Retinal pigment epithelial cell (primary cell): ENCODE measurements around the gene QKI.
"Not testable (repeated sequence)": the region's sequence is repeated elsewhere in the genome, so short reads cannot be mapped to it uniquely, and the experiment has no call there.

Experiments used
- DNase-seq: peaks from one replicate; pipeline ENCODE4 v3.0.0-alpha.2; 2010; ENCODE audit warnings: low read depth
- H3K4me3 ChIP-seq: 2 replicates; pipeline ENCODE4 v1.5.1; 2011; ENCODE audit warnings: mild to moderate bottlenecking, low read length, control low read depth, moderate library complexity
- TF ChIP-seq, protein P1 (sequence below): conservative IDR thresholded peaks from 2 replicates; pipeline ENCODE4 v1.5.1; 2011; ENCODE audit warnings: low read depth, low read length, control low read depth, inconsistent platforms

QKI gene

DNA sequence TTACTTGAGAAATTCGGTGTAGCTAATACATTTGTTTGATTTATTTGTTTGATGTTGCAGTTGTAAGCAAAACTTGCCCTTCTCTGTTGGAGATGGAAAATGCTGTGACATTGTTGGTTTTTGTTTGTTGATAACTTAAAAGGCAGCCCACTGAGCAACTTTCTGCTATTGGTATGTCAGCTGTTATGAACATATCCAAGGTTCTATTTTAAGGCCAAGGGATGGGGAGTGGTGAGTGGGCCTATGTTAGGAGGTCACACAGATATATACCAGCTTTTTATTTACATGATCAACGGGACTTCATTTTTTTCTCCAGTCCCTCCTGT, 5.7 kb downstream of the QKI start:
- no peak overlapping the region for H3K4me3 ChIP-seq
- DNase-seq, result no peak
- TF ChIP-seq, protein P1, sequence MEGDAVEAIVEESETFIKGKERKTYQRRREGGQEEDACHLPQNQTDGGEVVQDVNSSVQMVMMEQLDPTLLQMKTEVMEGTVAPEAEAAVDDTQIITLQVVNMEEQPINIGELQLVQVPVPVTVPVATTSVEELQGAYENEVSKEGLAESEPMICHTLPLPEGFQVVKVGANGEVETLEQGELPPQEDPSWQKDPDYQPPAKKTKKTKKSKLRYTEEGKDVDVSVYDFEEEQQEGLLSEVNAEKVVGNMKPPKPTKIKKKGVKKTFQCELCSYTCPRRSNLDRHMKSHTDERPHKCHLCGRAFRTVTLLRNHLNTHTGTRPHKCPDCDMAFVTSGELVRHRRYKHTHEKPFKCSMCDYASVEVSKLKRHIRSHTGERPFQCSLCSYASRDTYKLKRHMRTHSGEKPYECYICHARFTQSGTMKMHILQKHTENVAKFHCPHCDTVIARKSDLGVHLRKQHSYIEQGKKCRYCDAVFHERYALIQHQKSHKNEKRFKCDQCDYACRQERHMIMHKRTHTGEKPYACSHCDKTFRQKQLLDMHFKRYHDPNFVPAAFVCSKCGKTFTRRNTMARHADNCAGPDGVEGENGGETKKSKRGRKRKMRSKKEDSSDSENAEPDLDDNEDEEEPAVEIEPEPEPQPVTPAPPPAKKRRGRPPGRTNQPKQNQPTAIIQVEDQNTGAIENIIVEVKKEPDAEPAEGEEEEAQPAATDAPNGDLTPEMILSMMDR, result no peak

DNA sequence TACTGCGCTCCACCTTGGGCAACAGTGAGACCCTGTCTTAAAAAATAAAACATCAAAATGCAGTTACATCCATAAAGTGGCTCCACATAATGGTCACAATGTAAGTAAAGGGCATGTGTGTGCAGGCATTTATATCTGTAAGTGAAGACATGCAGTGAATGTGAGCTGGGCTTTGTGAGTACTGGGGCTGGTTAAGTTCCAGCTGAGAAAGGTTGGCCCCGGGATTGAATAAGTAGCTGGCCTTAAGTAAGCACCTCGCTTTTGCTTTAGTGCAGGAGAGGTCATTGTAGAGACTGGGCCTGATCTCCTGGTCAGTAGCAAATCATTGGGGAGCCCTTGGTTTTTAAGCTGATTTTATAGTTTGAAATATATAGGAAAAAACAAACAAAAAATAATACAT, 8.0 kb downstream of the QKI start:
- no peak overlapping the region for H3K4me3 ChIP-seq
- DNase-seq, result no peak
- TF ChIP-seq, protein P1, result no peak

DNA sequence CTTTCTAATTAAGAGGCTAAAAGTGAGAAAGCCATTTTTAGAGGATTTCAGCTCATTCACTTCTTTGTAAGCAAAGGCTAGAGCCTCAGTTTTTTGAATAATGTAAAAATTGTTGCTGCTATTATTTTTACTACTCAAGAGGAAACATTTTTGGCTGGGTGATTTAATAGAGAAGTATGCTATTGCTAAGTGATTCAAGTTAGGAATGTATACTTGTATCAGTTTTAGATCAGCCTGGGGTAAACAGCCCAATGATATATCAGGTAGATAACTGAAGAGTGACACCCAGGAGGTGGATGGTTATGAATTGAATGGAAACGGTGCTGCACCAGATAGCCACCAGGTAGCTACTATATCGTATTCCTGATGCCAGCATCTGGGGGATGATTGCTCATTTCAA, 9.2 kb downstream of the QKI start:
- TF ChIP-seq, protein P1, result no peak
- no peak for DNase-seq
- H3K4me3 ChIP-seq, result no peak overlapping the region

DNA sequence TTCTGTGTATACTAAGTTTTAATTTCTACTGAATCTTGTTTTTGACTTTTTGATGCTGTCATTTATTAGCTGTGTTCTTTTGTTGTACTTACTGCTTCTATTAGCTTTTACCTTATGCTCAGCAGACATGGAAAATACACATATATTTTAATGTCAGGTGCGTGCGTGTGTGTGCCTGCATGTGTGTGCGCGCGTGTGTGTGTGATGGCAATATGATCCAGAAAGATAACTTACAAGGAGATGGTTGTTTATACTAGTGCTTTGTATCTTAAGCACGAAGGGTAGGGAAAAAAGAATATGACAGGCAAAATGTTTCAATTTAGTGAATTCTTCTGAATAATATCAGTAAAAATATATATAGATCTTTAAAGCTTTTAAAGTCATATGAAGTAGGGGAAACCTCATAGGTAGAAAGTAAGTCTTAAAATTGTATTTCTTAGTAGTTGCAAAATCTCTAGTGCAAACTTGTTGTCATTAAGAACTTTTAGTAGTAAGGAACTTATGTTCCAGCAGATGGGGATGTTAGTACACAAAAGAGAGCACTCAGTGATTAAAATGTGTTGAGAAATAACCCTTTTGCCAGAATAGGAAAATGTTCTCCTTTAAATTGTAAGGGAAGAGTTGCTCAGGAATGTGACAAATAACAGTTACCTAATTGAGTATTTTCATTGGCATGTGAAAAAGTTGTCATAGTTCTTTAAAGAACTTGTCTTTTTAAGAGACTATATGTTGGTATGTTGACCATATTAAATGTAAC, 13.2 kb downstream of the QKI start:
- no peak for DNase-seq
- TF ChIP-seq, protein P1, result peak; percentile 36
- H3K4me3 ChIP-seq, result no peak overlapping the region

DNA sequence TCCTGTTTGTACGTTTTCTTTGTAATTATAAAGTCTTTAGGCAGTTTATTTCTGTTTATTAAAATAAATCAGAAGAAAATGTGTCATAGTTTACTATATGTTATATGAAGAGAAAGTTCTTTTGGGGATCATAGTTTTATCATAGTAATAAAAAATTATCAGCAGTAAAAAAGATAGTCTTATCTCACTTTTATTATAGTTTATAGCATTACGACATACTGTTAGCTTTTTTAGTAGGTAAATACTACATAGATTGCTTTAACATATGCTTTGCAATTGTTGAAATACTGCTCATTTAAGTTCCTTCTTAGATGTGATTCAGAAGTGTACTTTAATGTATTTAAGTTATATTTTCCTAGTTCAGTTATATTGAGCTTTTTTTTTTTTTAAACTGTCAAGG, 13.9 kb downstream of the QKI start:
- H3K4me3 ChIP-seq, result no peak overlapping the region
- no peak for DNase-seq
- TF ChIP-seq, protein P1, result no peak

DNA sequence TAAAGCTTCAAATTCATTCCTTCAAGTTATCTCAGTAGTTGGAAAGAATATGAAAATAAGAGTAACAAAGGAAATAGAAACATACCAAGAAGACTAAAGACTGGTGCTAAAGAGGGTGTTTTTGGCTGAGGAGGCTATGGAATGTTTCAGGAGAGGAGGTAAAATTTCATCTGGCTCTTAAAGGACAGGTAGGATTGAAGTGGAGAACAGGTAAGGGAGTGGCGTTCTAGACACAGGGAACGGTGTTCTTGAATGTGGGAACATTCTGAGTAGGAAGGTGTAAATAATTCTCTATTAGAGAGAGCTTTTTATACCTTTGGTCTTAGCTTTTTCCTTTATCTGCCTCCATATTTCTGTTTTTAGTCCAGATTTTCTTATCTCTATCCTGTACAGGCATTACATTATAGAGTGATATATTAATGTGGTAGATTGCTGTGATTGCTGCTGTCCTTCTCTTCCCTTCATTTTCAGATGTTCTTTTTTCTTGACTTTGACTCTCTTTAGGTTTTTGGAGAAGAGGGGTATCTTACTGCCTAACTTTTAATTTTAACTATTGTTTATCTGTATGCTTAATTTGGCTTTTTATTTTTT, 15.4 kb downstream of the QKI start:
- TF ChIP-seq, protein P1, result no peak
- no peak for DNase-seq
- no peak overlapping the region for H3K4me3 ChIP-seq

DNA sequence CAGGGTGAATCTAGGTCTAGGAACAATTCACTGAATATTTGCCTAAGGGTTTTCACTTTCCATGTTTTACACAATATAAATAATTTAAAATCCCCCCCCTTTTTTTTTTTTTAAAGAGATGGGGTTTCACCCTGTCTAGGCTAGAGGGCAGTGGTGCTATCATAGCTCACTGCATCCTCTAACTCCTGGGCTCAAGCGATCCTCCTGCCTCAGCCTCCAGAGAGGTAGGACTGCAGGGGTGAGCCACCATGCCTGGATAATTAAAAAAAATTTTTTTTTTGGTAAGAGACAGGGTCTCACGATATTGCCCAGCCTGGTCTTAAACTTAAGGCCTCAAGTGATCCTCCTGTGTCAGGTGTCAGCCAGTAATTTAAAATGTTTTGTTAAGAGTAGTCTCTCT, 17.8 kb downstream of the QKI start:
- DNase-seq, result no peak
- no peak overlapping the region for H3K4me3 ChIP-seq
- TF ChIP-seq, protein P1, result no peak

DNA sequence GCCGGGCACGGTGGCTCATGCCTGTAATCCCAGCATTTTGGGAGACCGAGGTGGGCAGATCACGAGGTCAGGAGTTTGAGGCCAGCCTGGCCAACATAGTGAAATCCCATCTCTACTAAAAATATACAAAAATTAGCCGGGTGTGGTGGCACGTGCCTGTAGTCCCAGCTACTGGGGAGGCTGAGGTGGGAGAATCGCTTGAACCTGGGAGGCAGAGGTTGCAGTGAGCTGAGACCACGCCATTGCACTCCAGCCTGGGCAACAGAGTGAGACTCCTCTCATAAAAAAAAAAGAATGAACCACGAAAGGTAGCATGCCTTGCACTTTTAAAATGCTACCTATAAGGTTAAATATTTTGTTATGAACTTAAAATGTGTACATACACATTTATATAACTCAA, 19.0 kb downstream of the QKI start:
- DNase-seq, H3K4me3 ChIP-seq: not testable (repeated sequence)
